Measurements from ENCODE around the gene FBXL15. TPM values are rescaled to one million over a fixed set of nuclear protein-coding genes. Genes with fewer than 3 reads are reported as not detected.

The FBXL15 gene
- total RNA-seq (2014; rRNA removed; shearing (Covaris generic)) = 29.7 and 36.1 TPM in 2 replicates
- 18.4 and 18.5 TPM in 2 replicates for polyA plus RNA-seq (2016; fragmentation: Nextera tagmentation; extraction: Ambion mirVana)
- long read RNA-seq, transcript FBXL15-201 (4 exons, 2,362 nt) = major isoform, 6 of 34 reads
- long read RNA-seq, partial matches to known transcripts = 14 of 34 reads
- long read RNA-seq, other reads (novel, unspliced or antisense) = 14 of 34 reads

GRCh38 chr10:102420714-102421506, at the start of gene FBXL15:
FBXL15 (plus strand) TSS chr10:102420836; CDS start chr10:102421130, 294 bp downstream.
- peaks cover 16% of the 10 kb centered on the region for H3K36me3 Mint-ChIP-seq (ENCODE audit: low read depth)
- no peaks in the 10 kb centered on the region; the same call in 2 of the 3 replicates for H3K9me3 Mint-ChIP-seq
- Histone ChIP-seq H3K4me2 (peak within 1 kb of the TSS; percentile 100), H3K4me3 (peak within 1 kb of the TSS; percentile 82), H2AFZ (peak within 1 kb of the TSS; percentile 95), H3K9me2 (ENCODE audit: insufficient read depth) (no peaks in the 10 kb centered on the region), H3K27ac (ENCODE audit: low read depth) (peak within 1 kb of the TSS; percentile 95), H3F3A (replicated peaks; ENCODE audit: low read depth) (peaks cover 27% of the 10 kb centered on the region), H3K27me3 (ENCODE audit: insufficient read depth) (0 out of 2 replicates have a peak, but pooled peaks cover 6% of the 10 kb centered on the region), H3K79me2 (replicated peaks; ENCODE audit: insufficient read depth) (no peaks in the 10 kb centered on the region), H3K4me1 (ENCODE audit: insufficient read depth) (peaks cover 15% of the 10 kb centered on the region), H3K36me3 (ENCODE audit: insufficient read depth) (no peaks in the 10 kb centered on the region; the same call in 1 of the 2 replicates), H4K20me1 (replicated peaks; ENCODE audit: insufficient read depth) (no peaks in the 10 kb centered on the region; the same call in none of the 2 replicates)
- peaks cover 40% of the 10 kb centered on the region for H3K27me3 Mint-ChIP-seq (ENCODE audit: insufficient read depth, low read depth, poor library complexity)
- DNase-seq (ENCODE audit: low spot score) (peak; percentile 98), ATAC-seq (peak; percentile 33)
- peak within 1 kb of the TSS; percentile 97 for H3K27ac Mint-ChIP-seq
- H3K4me1 Mint-ChIP-seq = peaks cover 19% of the 10 kb centered on the region
- peak within 1 kb of the TSS; percentile 97 for H3K4me3 Mint-ChIP-seq
- TF ChIP-seq POLR2AphosphoS5 (IDR thresholded peaks at IDR 0.05; ENCODE audit: low read depth) (peak; percentile 84), NANOG (IDR thresholded peaks at IDR 0.05; ENCODE audit: borderline replicate concordance) (no peak), ETS1 (IDR thresholded peaks at IDR 0.05) (peak; percentile 72; the same call in 1 of the 2 replicates), REST (IDR thresholded peaks at IDR 0.05; ENCODE audit: unreplicated experiment) (peak; percentile 41), CREB1 (CRISPR knock-in tag; IDR thresholded peaks at IDR 0.05; ENCODE audit: low read depth) (peak; percentile 70; the same call in 1 of the 2 replicates), JUNB (IDR thresholded peaks at IDR 0.05; ENCODE audit: unreplicated experiment) (no peak)

GRCh38 chr10:102371295-102371694, 49.3 kb upstream of the FBXL15 start:
- Histone ChIP-seq H3K79me2 (replicated peaks; ENCODE audit: insufficient read depth) (no peaks in the 10 kb centered on the region), H3K4me2 (no peak overlapping the region), H3K4me1 (ENCODE audit: insufficient read depth) (no peaks in the 10 kb centered on the region), H2AFZ (no peak overlapping the region), H3F3A (replicated peaks; ENCODE audit: low read depth) (0 out of 2 replicates have a peak, but pooled peaks cover 4% of the 10 kb centered on the region), H3K27me3 (ENCODE audit: insufficient read depth) (no peaks in the 10 kb centered on the region), H3K9me2 (ENCODE audit: insufficient read depth) (no peaks in the 10 kb centered on the region), H3K36me3 (ENCODE audit: insufficient read depth) (peaks cover 19% of the 10 kb centered on the region), H3K27ac (ENCODE audit: low read depth) (no peak overlapping the region), H3K4me3 (no peak overlapping the region), H4K20me1 (replicated peaks; ENCODE audit: insufficient read depth) (no peaks in the 10 kb centered on the region; the same call in 1 of the 2 replicates)
- no peaks in the 10 kb centered on the region for H3K4me1 Mint-ChIP-seq
- peaks cover 55% of the 10 kb centered on the region for H3K36me3 Mint-ChIP-seq (ENCODE audit: low read depth)
- no peak for DNase-seq (ENCODE audit: low spot score)
- no peak for ATAC-seq
- no peaks in the 10 kb centered on the region for H3K9me3 Mint-ChIP-seq
- no peak overlapping the region for H3K27ac Mint-ChIP-seq
- H3K27me3 Mint-ChIP-seq (ENCODE audit: insufficient read depth, low read depth, poor library complexity) = peaks cover 7% of the 10 kb centered on the region
- no peak overlapping the region for H3K4me3 Mint-ChIP-seq
- no peak for TF ChIP-seq NANOG (IDR thresholded peaks at IDR 0.05; ENCODE audit: borderline replicate concordance)
- no peak for TF ChIP-seq ZNF331 (CRISPR knock-in tag; IDR thresholded peaks at IDR 0.05; ENCODE audit: low read depth)
- no peak for TF ChIP-seq ZNF114 (CRISPR knock-in tag; IDR thresholded peaks at IDR 0.05)
- TF ChIP-seq ETS1 (IDR thresholded peaks at IDR 0.05) = no peak
- TF ChIP-seq REST (IDR thresholded peaks at IDR 0.05; ENCODE audit: unreplicated experiment) = no peak
- TF ChIP-seq CREB1 (CRISPR knock-in tag; IDR thresholded peaks at IDR 0.05; ENCODE audit: low read depth) = no peak
- TF ChIP-seq POLR2AphosphoS5 (IDR thresholded peaks at IDR 0.05; ENCODE audit: low read depth) = no peak
- no peak for TF ChIP-seq CTCF (conservative IDR thresholded peaks at IDR 0.05; ENCODE audit: low read depth in 2 of 2)
- TF ChIP-seq JUNB (IDR thresholded peaks at IDR 0.05; ENCODE audit: unreplicated experiment) = no peak
